Body of pancreas (tissue), 4 donors: ENCODE measurements around the gene RANBP10. TPM values are rescaled to one million over a fixed set of nuclear protein-coding genes. Genes with fewer than 3 reads are reported as not detected.
A peak's percentile ranks its signal among the peaks of the same experiment; 100 is the strongest.

ENCODE experiments used
- ATAC-seq: fragments of 150-250 bp; one replicate; pipeline ENCODE4 v1.9.1; 2016
- DNase-seq, 4 donors: peaks; one replicate each; pipeline ENCODE4 v3.0.0-alpha.2; 2019
- H3K27ac ChIP-seq, 4 donors: fragments of 200-600 bp; sonication (generic); 1 replicate in 3 of 4; 2 replicates in 1 of 4; pipeline versions ENCODE4 v1.5.1 to v1.6.1; 2016 to 2019; ENCODE audit warnings: mild to moderate bottlenecking in 1 of 4, mixed read lengths in 1 of 4, moderate library complexity in 1 of 4
- H3K27me3 ChIP-seq, 2 donors: fragments of 200-600 bp; sonication (generic); one replicate each; pipeline ENCODE4 v1.6.0; 2016; ENCODE audit warnings: mild to moderate bottlenecking in 1 of 2
- H3K36me3 ChIP-seq, 2 donors: fragments of 200-600 bp; sonication (generic); replicated peaks in 1 of 2; 2 replicates each; pipeline ENCODE4 v1.5.1; 2016; ENCODE audit warnings: low read depth in 2 of 2; ENCODE audit not compliant: insufficient read depth in 1 of 2
- H3K4me1 ChIP-seq: fragments of 200-600 bp; sonication (generic); one replicate; pipeline ENCODE4 v1.6.0; 2016
- H3K4me3 ChIP-seq, 2 donors: fragments of 200-600 bp; sonication (generic); 1 replicate in 1 of 2; 2 replicates in 1 of 2; pipeline ENCODE4 v1.5.1; 2016 to 2019
- H3K9me3 ChIP-seq, 3 donors: fragments of 200-600 bp; sonication (generic); 1 replicate in 2 of 3; 2 replicates in 1 of 3; pipeline ENCODE4 v1.5.1; 2016
- POLR2A ChIP-seq, 3 donors: fragments of 450-650 bp; IDR thresholded peaks; one replicate each; pipeline ENCODE4 v1.6.1; 2016; ENCODE audit warnings: antibody characterized with exemption in 3 of 3, mild to moderate bottlenecking in 2 of 3
- WGBS, 2 donors: methylation state at CpG; one replicate each; pipeline ENCODE4 v1.1.5; 2017; 5-methylcytosine and 5-hydroxymethylcytosine counted together
- intact Hi-C: fragments of 100-400 bp; cut with DNase I; formaldehyde crosslinking; loops from one replicate; pipeline ENCODE4 v1.15.1; 2023
- total RNA-seq, 2 donors: library from RNA; depleted of rRNA; stranded (reverse); fragments of >200 nt; gene quantifications; one replicate each; pipeline ENCODE4 v1.1.0, GENCODE V29; 2016
- TF ChIP-seq, protein P1 (sequence below), 7 experiments: fragments of 450-650 bp in 4 of 7; fragments of 200-600 bp in 3 of 7; sonication (generic) in 3 of 7; IDR thresholded peaks; one replicate each; pipeline ENCODE4 v1.5.1; 2016 to 2019; ENCODE audit warnings: antibody characterized with exemption in 7 of 7

The RANBP10 gene
- total RNA-seq, 2 donors from 2014 or later: 6.3 to 9.3 TPM

DNA sequence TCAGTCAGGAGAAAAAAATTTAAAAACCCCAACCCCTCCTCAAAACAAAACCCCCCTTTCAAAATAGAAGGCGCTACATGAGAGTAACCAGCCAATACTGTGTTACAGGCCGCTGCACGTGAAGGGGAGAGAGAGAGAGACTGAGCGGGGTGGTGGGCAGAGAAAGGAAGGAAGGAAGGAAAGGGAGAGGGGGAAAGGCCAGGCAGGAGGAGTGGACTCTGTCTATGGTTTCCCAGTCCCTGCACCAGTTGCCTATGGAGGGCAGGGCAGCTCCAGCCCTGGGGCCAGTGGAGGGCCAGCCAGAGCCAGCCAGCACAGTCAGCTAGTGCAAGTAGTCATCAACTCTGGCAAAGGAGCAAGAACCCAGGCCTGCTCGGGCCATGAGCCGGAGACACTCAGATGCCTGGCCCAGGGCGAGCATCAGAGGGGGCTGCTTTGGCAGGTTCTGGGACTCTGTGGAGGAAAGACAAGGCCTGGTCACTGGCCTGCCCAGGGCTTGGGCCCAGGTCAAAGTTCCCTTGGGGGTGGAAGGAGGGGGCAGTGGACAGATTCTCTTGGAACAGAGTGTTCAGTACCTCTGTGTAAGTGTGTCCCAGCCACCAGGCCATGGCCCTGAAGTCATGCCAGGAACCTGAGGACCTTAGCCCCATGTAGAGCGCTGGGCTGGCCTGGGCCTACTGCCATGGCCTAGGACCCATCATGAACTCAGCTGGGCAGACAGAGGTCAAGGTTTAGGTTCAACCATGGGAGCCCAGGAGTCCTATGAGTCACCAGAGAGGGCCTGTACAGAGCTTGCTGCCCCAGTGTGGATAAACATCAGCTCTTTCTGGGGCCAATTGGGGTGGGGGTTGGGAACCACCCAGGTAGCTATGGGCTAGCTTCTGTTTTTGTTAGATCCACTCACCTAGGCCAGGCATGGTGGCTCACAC lies 80.0 kb downstream of the RANBP10 start:
- WGBS, 2 donors: 90 to 94% methylated on average over 5 to 8 of the region's 8 CpGs

DNA sequence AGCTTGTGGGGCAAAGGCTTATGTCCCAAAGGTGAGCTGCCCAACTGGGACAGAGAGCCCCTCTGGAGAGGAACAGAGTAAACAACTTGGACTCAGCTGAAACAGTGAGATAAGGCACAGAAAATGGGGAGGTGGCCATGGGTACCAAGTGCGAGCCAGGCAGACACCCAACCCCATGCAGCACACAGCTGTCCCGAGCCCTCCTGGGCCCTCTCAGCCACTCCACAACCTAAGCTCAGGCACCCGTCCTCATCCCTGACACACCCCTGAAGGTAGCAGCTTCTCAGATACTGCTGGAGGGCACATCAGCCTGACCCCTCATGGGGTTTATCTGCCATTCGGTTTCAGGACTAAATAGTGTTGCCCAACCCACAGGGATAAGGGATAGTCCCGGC lies 82.5 kb downstream of the RANBP10 start:
- peaks cover 0 to 11% of the 10 kb centered on the region in 2 donors for H3K36me3 ChIP-seq
- DNase-seq: no peak

More for the DNA sequence above, 80.0 kb downstream of the RANBP10 start:
- peak in 1 of 4 donors; percentile 27 for DNase-seq
- Histone ChIP-seq H3K9me3 (no peaks in the 10 kb centered on the region), H3K4me1 (no peaks in the 10 kb centered on the region), H3K4me3 (no peak overlapping the region), H3K27me3 (no peaks in the 10 kb centered on the region), H3K27ac (no peak overlapping the region), H3K36me3 (peaks cover 10 to 26% of the 10 kb centered on the region in 2 donors)
- ATAC-seq: peak; percentile 17
- no peak for TF ChIP-seq POLR2A (IDR thresholded peaks at IDR 0.05)
- intact Hi-C loops: no loop called here

DNA sequence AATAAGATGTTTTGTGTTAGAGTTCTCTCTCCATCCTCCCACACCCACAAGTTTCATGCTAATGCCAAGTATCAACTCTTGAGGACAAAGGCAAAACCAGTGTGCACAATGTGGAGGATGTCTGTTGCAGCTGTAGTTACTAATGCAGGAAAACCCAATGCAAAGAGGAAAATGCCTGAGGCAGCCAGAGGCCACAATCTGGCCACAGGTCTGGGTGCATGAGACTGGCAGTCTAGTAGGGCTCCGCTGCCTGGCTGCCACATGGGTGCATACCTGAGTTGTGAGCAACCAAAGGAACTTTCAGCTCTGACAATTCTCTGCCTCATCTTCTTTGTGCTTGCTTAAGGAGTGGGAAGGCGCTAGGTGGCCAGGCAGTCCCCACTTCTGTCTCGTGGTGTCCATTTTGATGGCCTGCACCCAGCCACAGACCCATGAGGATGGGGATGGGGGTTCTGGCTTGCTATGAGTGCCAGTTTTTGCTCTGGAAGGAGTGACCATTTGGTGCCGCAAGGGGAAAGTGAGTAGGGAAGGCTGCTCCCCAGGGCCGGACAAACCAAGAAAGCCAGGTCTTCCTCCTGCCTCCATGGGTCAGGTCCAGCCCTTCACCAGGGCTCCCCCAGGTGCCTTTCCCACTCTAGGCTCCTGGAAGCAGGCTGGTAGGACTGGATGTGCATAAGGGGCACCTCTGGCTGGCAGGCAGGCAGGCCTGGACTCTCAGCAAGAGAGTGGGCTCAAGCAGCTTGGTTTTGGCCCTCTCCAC lies 83.0 kb downstream of the RANBP10 start:
- WGBS, 2 donors: 93 to 100% methylated on average over 5 of the region's 5 CpGs
- H3K4me3 ChIP-seq: no peak overlapping the region
- no peak for TF ChIP-seq POLR2A (IDR thresholded peaks at IDR 0.05)
- TF ChIP-seq, protein P1, sequence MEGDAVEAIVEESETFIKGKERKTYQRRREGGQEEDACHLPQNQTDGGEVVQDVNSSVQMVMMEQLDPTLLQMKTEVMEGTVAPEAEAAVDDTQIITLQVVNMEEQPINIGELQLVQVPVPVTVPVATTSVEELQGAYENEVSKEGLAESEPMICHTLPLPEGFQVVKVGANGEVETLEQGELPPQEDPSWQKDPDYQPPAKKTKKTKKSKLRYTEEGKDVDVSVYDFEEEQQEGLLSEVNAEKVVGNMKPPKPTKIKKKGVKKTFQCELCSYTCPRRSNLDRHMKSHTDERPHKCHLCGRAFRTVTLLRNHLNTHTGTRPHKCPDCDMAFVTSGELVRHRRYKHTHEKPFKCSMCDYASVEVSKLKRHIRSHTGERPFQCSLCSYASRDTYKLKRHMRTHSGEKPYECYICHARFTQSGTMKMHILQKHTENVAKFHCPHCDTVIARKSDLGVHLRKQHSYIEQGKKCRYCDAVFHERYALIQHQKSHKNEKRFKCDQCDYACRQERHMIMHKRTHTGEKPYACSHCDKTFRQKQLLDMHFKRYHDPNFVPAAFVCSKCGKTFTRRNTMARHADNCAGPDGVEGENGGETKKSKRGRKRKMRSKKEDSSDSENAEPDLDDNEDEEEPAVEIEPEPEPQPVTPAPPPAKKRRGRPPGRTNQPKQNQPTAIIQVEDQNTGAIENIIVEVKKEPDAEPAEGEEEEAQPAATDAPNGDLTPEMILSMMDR (IDR thresholded peaks at IDR 0.05): no peak
- H3K4me1 ChIP-seq: peaks cover 11% of the 10 kb centered on the region
- intact Hi-C loops: no loop called here
- no peak overlapping the region for H3K27ac ChIP-seq
- H3K9me3 ChIP-seq: no peaks in the 10 kb centered on the region
- DNase-seq (no peak), ATAC-seq (no peak)
- H3K27me3 ChIP-seq: no peaks in the 10 kb centered on the region
- H3K36me3 ChIP-seq: peaks cover 0 to 6% of the 10 kb centered on the region in 2 donors

More for the DNA sequence above, 82.5 kb downstream of the RANBP10 start:
- intact Hi-C loops: no loop called here
- no peak overlapping the region for H3K27ac ChIP-seq
- TF ChIP-seq, protein P1 (IDR thresholded peaks at IDR 0.05): no peak
- TF ChIP-seq POLR2A (IDR thresholded peaks at IDR 0.05): no peak
- H3K27me3 ChIP-seq: no peaks in the 10 kb centered on the region
- WGBS, 2 donors: 86 to 93% methylated on average over 5 of the region's 5 CpGs
- no peak overlapping the region for H3K4me3 ChIP-seq
- no peaks in the 10 kb centered on the region for H3K9me3 ChIP-seq
- H3K4me1 ChIP-seq: peaks cover 8% of the 10 kb centered on the region
- no peak for ATAC-seq

DNA sequence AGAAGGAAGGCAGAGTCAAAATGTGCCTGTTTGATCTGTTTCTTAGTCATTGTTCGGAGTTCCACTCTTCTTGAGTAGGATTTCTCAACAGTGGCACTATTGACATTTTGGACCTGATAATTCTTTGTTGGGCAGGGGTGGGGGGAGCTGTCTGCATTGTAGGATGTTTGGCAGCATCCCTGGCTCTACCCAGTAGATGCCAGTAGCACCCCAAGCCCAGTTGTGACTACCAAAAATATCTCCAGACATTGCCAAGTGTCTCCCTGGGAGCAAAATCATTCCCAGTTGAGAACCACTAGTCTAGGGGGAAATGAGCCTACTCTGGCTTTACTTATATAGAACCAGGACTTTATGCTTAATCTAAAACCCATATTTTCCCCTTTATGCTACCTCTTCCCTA lies 86.1 kb downstream of the RANBP10 start:
- Histone ChIP-seq H3K9me3 (no peaks in the 10 kb centered on the region), H3K27me3 (no peaks in the 10 kb centered on the region), H3K4me3 (no peak overlapping the region), H3K27ac (peak overlapping the region in 2 of 4 donors; percentile 82 to 89), H3K36me3 (peaks cover 0 to 2% of the 10 kb centered on the region in 2 donors), H3K4me1 (peaks cover 42% of the 10 kb centered on the region)
- 10 to 11% methylated on average over 1 of the region's 1 CpG for WGBS, 2 donors
- no peak for TF ChIP-seq POLR2A (IDR thresholded peaks at IDR 0.05)
- TF ChIP-seq, protein P1 (IDR thresholded peaks at IDR 0.05): no peak
- intact Hi-C loops: no loop called here
- DNase-seq: no peak
- ATAC-seq: no peak

DNA sequence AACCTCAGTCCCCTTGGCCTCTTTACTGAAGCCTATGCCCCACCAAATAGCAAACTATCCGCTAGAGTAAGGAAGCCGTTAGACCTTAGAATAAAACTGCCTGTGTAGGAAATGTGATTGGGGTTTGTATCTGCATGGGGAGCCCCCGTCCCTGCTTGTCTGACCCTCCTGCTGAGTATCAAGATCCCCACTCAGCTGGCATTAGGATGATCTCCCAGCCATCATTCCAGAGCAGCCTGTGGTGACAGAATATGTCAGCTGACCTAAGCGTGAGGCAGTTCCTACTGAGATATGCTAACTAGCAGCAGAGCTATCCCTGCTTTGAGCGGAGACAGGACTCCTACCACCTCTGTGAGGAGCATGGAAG lies 86.6 kb downstream of the RANBP10 start:
- Histone ChIP-seq H3K27ac (peak overlapping the region; percentile 37 to 89 (median 66)), H3K9me3 (no peaks in the 10 kb centered on the region), H3K27me3 (no peaks in the 10 kb centered on the region), H3K36me3 (peaks cover 0 to 2% of the 10 kb centered on the region in 2 donors), H3K4me1 (peaks cover 44% of the 10 kb centered on the region), H3K4me3 (peak overlapping the region in 1 of 2 donors; percentile 98)
- peak; percentile 25 to 42 (median 30) for DNase-seq
- no peak for TF ChIP-seq POLR2A (IDR thresholded peaks at IDR 0.05)
- TF ChIP-seq, protein P1 (IDR thresholded peaks at IDR 0.05): no peak
- peak; percentile 31 for ATAC-seq
- WGBS, 2 donors: 1 to 8% methylated on average over 4 to 5 of the region's 5 CpGs
- intact Hi-C loops: no loop called here
